ENCODE data around the gene TBC1D8. TPM values are rescaled to one million over a fixed set of nuclear protein-coding genes. Genes with fewer than 3 reads are reported as not detected.
A peak's percentile ranks its signal among the peaks of the same experiment; 100 is the strongest.

TBC1D8 gene
- total and polyA plus RNA-seq, 2 of the 13 experiments (the other 11 are each of a cell fraction or from before 2014, with no cell fraction given), result 45.1 to 95.4 TPM

DNA sequence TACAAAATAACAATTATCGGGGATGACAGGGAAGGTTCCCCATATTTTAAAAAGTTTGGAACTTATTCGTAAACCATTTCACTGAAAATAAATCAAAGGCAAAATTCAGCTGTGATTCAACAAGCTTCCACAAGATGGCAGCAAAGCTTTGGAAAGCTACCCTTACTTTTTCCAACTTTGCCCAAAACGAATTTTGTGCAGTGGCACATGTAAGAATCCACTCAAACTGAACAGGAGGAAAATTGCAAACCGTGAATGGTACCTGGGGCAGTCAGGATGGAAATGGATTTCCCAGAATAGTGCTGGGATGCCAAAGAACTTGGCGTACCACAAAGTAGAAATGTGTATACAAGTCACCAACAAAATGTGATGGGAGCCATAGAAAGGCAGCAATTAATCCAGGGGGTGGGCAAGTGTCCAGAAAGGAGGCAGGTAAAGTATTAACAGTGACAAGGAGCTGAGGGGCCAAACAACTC is 138.4 kb downstream of the TBC1D8 start (continued):
- TF ChIP-seq ZNF660 (CRISPR knock-in tag; IDR thresholded peaks at IDR 0.05; ENCODE audit: borderline replicate concordance, low read depth) (no peak), ZFP36L2 (CRISPR knock-in tag; IDR thresholded peaks at IDR 0.05) (no peak)
- TF ChIP-seq, protein P1, sequence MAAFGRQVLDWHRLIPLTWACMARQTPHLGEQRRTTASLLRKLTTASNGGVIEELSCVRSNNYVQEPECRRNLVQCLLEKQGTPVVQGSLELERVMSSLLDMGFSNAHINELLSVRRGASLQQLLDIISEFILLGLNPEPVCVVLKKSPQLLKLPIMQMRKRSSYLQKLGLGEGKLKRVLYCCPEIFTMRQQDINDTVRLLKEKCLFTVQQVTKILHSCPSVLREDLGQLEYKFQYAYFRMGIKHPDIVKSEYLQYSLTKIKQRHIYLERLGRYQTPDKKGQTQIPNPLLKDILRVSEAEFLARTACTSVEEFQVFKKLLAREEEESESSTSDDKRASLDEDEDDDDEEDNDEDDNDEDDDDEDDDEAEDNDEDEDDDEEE (CRISPR knock-in tag; IDR thresholded peaks at IDR 0.05), result no peak
- TF ChIP-seq, protein P2, sequence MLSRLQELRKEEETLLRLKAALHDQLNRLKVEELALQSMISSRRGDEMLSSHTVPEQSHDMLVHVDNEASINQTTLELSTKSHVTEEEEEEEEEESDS (CRISPR knock-in tag; IDR thresholded peaks at IDR 0.05; ENCODE audit: borderline replicate concordance), result no peak

DNA sequence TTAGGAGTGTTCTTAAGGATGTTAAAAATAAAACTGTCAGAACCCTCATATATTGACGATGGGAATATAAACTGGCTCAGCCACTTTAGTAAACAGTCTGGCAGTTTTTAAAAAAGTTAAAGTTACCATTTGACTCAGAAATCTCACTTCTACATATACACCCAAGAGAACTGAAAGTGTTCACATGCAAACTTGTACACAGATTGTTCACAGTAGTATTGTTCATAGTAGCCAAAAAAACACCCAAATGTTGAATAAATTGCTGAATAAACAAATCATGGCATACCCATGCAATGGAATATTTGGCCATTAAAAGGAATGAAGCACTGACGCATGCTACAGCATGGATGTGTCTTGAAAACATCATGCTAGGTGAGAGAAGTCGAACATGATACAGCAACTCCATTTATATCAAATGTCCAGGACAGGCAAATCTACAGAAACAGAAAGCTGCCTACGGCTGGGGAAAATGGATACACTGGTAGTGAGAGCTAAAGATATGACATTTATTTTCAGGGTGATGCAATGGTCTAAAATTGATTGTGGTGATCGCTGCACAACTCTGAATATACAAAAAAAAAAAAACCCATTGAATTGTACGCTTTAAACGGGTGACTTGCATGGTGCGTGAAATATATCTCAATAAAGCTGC is 139.0 kb downstream of the TBC1D8 start:
- H3K79me2 ChIP-seq (ENCODE audit: insufficient read depth, low read length), result peaks cover 5% of the 10 kb centered on the region
- no peak overlapping the region for H3K27ac ChIP-seq (ENCODE audit: extremely low read length, insufficient read depth, low read length)
- ChIA-PET CTCF (ENCODE audit: low intra/inter-chr PET ratio, low total read pairs) (interaction anchor here (0.8 to 3.9 kb wide), 6 partner anchors 25 to 239 kb away, joined by 3 to 53 read pairs (median 8); partner anchors contain the start of genes CNOT11 and TBC1D8), POLR2A (interaction anchor here (0.7 to 1.8 kb wide), 4 partner anchors 9 to 195 kb away, joined by 4 to 17 read pairs (median 4); partner anchors contain the start of gene RPL31)
- H3K9me3 ChIP-seq (ENCODE audit: low read length), result no peaks in the 10 kb centered on the region
- no TSS peak for BruUV-seq (replicated peaks)
- H3K4me3 ChIP-seq (replicated peaks in 1 of 3; ENCODE audit: insufficient read depth in 1 of 3, low read depth in 2 of 3, low read length in 3 of 3), result no peak overlapping the region
- peaks cover 19% of the 10 kb centered on the region for H4K20me1 ChIP-seq (ENCODE audit: insufficient read depth, low read length)
- H3K36me3 ChIP-seq (replicated peaks in 1 of 2; ENCODE audit: control insufficient read depth in 1 of 2, insufficient read depth in 2 of 2, low read length in 2 of 2), result peaks cover 10 to 57% of the 10 kb centered on the region in 2 experiments; a peak in 4 of 5 replicates
- DNase-seq (ENCODE audit: low spot score) (no peak), FAIRE-seq (no peak), ATAC-seq (no peak)
- no peak overlapping the region for H3K4me2 ChIP-seq (ENCODE audit: low read depth, low read length)
- no peaks in the 10 kb centered on the region for H3K4me1 ChIP-seq (ENCODE audit: insufficient read depth, low read length)
- H3K9ac ChIP-seq (ENCODE audit: insufficient read depth, low read depth, low read length), result no peak overlapping the region
- intact Hi-C loops (cut with micrococcal nuclease; ENCODE audit: unreplicated experiment), result loop anchor here (1.0 to 5.0 kb wide), 2 partner anchors 140 to 195 kb away; no protein-coding TSS in a partner anchor
- no peak overlapping the region for H2AFZ ChIP-seq (ENCODE audit: low read length)
- no peaks in the 10 kb centered on the region for H3K27me3 ChIP-seq (ENCODE audit: control insufficient read depth in 1 of 2, insufficient read depth in 2 of 2, low read length in 2 of 2)
- WGBS (ENCODE audit: low lambda C conversion rate), result 89% methylated on average over 8 of the region's 8 CpGs
- in situ Hi-C loops (cut with HindIII; ENCODE audit: extremely low pct_ligation_motif_present, low pct_unique_long_range_greater_than_20kb), result no loop called here
- peak; percentile 88 for TF ChIP-seq RBM22 (optimal IDR thresholded peaks at IDR 0.05; ENCODE audit: low read length)
- TF ChIP-seq POLR2G (IDR thresholded peaks at IDR 0.05; ENCODE audit: low read depth, low read length), result no peak; the same call in 1 of the 2 replicates
- peak; percentile 36; the same call in 1 of the 2 replicates for TF ChIP-seq PAF1 (CRISPR knock-in tag; IDR thresholded peaks at IDR 0.05)
- no peak for TF ChIP-seq ZNF296 (CRISPR knock-in tag; conservative IDR thresholded peaks at IDR 0.05)
- TF ChIP-seq MAFK (conservative IDR thresholded peaks at IDR 0.05 in 1 of 2, IDR thresholded peaks at IDR 0.05 in 1 of 2; ENCODE audit: low read length in 2 of 2), result peak; percentile 93 to 94
- 0 out of 2 replicates have a peak, but pooled peaks have one; percentile 35 for TF ChIP-seq FOXJ3 (CRISPR knock-in tag; IDR thresholded peaks at IDR 0.05; ENCODE audit: borderline replicate concordance)
- peak; percentile 55; the same call in 1 of the 2 replicates for TF ChIP-seq ZFP36L1 (CRISPR knock-in tag; IDR thresholded peaks at IDR 0.05)
- TF ChIP-seq, protein P3, sequence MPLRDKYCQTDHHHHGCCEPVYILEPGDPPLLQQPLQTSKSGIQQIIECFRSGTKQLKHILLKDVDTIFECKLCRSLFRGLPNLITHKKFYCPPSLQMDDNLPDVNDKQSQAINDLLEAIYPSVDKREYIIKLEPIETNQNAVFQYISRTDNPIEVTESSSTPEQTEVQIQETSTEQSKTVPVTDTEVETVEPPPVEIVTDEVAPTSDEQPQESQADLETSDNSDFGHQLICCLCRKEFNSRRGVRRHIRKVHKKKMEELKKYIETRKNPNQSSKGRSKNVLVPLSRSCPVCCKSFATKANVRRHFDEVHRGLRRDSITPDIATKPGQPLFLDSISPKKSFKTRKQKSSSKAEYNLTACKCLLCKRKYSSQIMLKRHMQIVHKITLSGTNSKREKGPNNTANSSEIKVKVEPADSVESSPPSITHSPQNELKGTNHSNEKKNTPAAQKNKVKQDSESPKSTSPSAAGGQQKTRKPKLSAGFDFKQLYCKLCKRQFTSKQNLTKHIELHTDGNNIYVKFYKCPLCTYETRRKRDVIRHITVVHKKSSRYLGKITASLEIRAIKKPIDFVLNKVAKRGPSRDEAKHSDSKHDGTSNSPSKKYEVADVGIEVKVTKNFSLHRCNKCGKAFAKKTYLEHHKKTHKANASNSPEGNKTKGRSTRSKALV (CRISPR knock-in tag; IDR thresholded peaks at IDR 0.05), result 0 out of 2 replicates have a peak, but pooled peaks have one; percentile 13
- TF ChIP-seq, protein P4, sequence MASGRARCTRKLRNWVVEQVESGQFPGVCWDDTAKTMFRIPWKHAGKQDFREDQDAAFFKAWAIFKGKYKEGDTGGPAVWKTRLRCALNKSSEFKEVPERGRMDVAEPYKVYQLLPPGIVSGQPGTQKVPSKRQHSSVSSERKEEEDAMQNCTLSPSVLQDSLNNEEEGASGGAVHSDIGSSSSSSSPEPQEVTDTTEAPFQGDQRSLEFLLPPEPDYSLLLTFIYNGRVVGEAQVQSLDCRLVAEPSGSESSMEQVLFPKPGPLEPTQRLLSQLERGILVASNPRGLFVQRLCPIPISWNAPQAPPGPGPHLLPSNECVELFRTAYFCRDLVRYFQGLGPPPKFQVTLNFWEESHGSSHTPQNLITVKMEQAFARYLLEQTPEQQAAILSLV (CRISPR knock-in tag; IDR thresholded peaks at IDR 0.05; ENCODE audit: borderline replicate concordance), result no peak
- peak; percentile 91 for TF ChIP-seq MAFF (IDR thresholded peaks at IDR 0.05; ENCODE audit: low read depth, low read length)
- 0 out of 2 replicates have a peak, but pooled peaks have one; percentile 62 for TF ChIP-seq ZNF878 (CRISPR knock-in tag; IDR thresholded peaks at IDR 0.05)
- 0 out of 2 replicates have a peak, but pooled peaks have one; percentile 12 for TF ChIP-seq MBD4 (IDR thresholded peaks at IDR 0.05; ENCODE audit: borderline replicate concordance, low read length)
- TF ChIP-seq SSRP1 (CRISPR knock-in tag; IDR thresholded peaks at IDR 0.05), result peak; percentile 14; the same call in 1 of the 2 replicates
- no peak for TF ChIP-seq ZNF552 (CRISPR knock-in tag; IDR thresholded peaks at IDR 0.05; ENCODE audit: borderline replicate concordance)

All from HepG2 (cell line).